Lower leg skin (tissue), 3 donors: ENCODE measurements around the gene XYLT1.

ENCODE experiments used
- CTCF ChIP-seq, 3 donors: fragments of 450-650 bp; IDR thresholded peaks; one replicate each; pipeline ENCODE4 v1.5.1; 2016; ENCODE audit warnings: antibody characterized with exemption in 3 of 3, mild to moderate bottlenecking in 3 of 3, moderate library complexity in 2 of 3
- POLR2A ChIP-seq, 2 donors: fragments of 450-650 bp; IDR thresholded peaks; one replicate each; pipeline ENCODE4 v1.6.1; 2016 to 2017; ENCODE audit warnings: antibody characterized with exemption in 2 of 2, mild to moderate bottlenecking in 1 of 2, moderate library complexity in 1 of 2

GRCh38 chr16:17404941-17405689 lies 65.6 kb downstream of the XYLT1 start:
- TF ChIP-seq CTCF (IDR thresholded peaks at IDR 0.05) (no peak), POLR2A (IDR thresholded peaks at IDR 0.05) (no peak)
